ENCODE measurements around the gene OR5B12. TPM values are rescaled to one million over a fixed set of nuclear protein-coding genes. Genes with fewer than 3 reads are reported as not detected.

The OR5B12 gene
- total RNA-seq (2022) (not detected in 2 replicates), Bru-seq, nascent RNA (not detected), BruChase-seq, experiment 1, labeled RNA remaining after a 6-hour chase (percentile 4 among the genes with signal in this experiment), BruChase-seq, experiment 2, labeled RNA remaining after a 2-hour chase (not detected)
- long read RNA-seq: 0 reads

- Mint-ChIP-seq H3K4me1 (ENCODE audit: low read depth, unreplicated experiment) (no peaks in the 10 kb centered on the region), H3K4me3 (ENCODE audit: low read depth, unreplicated experiment) (no peak within 1 kb of the TSS), H3K27ac (ENCODE audit: unreplicated experiment) (no peak within 1 kb of the TSS), H3K27me3 (ENCODE audit: unreplicated experiment) (no peaks in the 10 kb centered on the region), H3K36me3 (ENCODE audit: insufficient read depth, unreplicated experiment) (no peaks in the 10 kb centered on the region), H3K9me3 (ENCODE audit: low read depth, unreplicated experiment) (peaks cover 12% of the 10 kb centered on the region)
- BruUV-seq (replicated peaks): no TSS peak
- intact Hi-C loops (cut with micrococcal nuclease; ENCODE audit: unreplicated experiment): no loop called here
- no peak for DNase-seq
- TF ChIP-seq CTCF (IDR thresholded peaks at IDR 0.05; ENCODE audit: unreplicated experiment): no peak
- CTCF ChIA-PET: no interaction called here
Observed at GRCh38 chr11:58442136-58442535, at the start of gene OR5B12. OR5B12 (minus strand) TSS chr11:58442236; CDS start chr11:58440151, 2,085 bp downstream.

GRCh38 chr11:58490827-58491226 is 48.8 kb upstream of the OR5B12 start:
- Mint-ChIP-seq H3K27ac (ENCODE audit: unreplicated experiment) (no peak overlapping the region), H3K4me1 (ENCODE audit: low read depth, unreplicated experiment) (peaks cover 24% of the 10 kb centered on the region), H3K9me3 (ENCODE audit: low read depth, unreplicated experiment) (no peaks in the 10 kb centered on the region), H3K36me3 (ENCODE audit: insufficient read depth, unreplicated experiment) (no peaks in the 10 kb centered on the region), H3K27me3 (ENCODE audit: unreplicated experiment) (no peaks in the 10 kb centered on the region), H3K4me3 (ENCODE audit: low read depth, unreplicated experiment) (no peak overlapping the region)
- CTCF ChIA-PET: no interaction called here
- TF ChIP-seq CTCF (IDR thresholded peaks at IDR 0.05; ENCODE audit: unreplicated experiment): no peak
- intact Hi-C loops (cut with micrococcal nuclease; ENCODE audit: unreplicated experiment): loop anchor here (10.0 kb wide), 1 partner anchor 196 kb away; no protein-coding TSS in a partner anchor
- DNase-seq: no peak
- BruUV-seq (replicated peaks): no TSS peak

GRCh38 chr11:58487170-58487569 is 45.1 kb upstream of the OR5B12 start:
- CTCF ChIA-PET: no interaction called here
- H3K9me3 Mint-ChIP-seq (ENCODE audit: low read depth, unreplicated experiment): no peaks in the 10 kb centered on the region
- no peak overlapping the region for H3K27ac Mint-ChIP-seq (ENCODE audit: unreplicated experiment)
- H3K36me3 Mint-ChIP-seq (ENCODE audit: insufficient read depth, unreplicated experiment): no peaks in the 10 kb centered on the region
- no peak overlapping the region for H3K4me3 Mint-ChIP-seq (ENCODE audit: low read depth, unreplicated experiment)
- no peak for DNase-seq
- no TSS peak for BruUV-seq (replicated peaks)
- intact Hi-C loops (cut with micrococcal nuclease; ENCODE audit: unreplicated experiment): no loop called here
- TF ChIP-seq CTCF (IDR thresholded peaks at IDR 0.05; ENCODE audit: unreplicated experiment): no peak
- H3K27me3 Mint-ChIP-seq (ENCODE audit: unreplicated experiment): no peaks in the 10 kb centered on the region
- H3K4me1 Mint-ChIP-seq (ENCODE audit: low read depth, unreplicated experiment): peaks cover 16% of the 10 kb centered on the region

- Mint-ChIP-seq H3K4me3 (ENCODE audit: low read depth, unreplicated experiment) (no peak overlapping the region), H3K4me1 (ENCODE audit: low read depth, unreplicated experiment) (peaks cover 16% of the 10 kb centered on the region), H3K27ac (ENCODE audit: unreplicated experiment) (no peak overlapping the region), H3K27me3 (ENCODE audit: unreplicated experiment) (no peaks in the 10 kb centered on the region), H3K36me3 (ENCODE audit: insufficient read depth, unreplicated experiment) (no peaks in the 10 kb centered on the region), H3K9me3 (ENCODE audit: low read depth, unreplicated experiment) (no peaks in the 10 kb centered on the region)
- BruUV-seq (replicated peaks): no TSS peak
- TF ChIP-seq CTCF (IDR thresholded peaks at IDR 0.05; ENCODE audit: unreplicated experiment): no peak
- CTCF ChIA-PET: no interaction called here
- DNase-seq: no peak
- intact Hi-C loops (cut with micrococcal nuclease; ENCODE audit: unreplicated experiment): no loop called here
Observed at GRCh38 chr11:58485961-58486360, 43.9 kb upstream of the OR5B12 start.
